HG03342 (cell line): ENCODE results near the gene ANKFN1.

ENCODE experiments used
- ATAC-seq: cut with Tn5 transposase; IDR thresholded peaks from one replicate; pipeline ENCODE4 v1.9.1; 2021; ENCODE audit warnings: mild to moderate bottlenecking, moderate library complexity; ENCODE audit not compliant: unreplicated experiment

ANKFN1 gene

DNA sequence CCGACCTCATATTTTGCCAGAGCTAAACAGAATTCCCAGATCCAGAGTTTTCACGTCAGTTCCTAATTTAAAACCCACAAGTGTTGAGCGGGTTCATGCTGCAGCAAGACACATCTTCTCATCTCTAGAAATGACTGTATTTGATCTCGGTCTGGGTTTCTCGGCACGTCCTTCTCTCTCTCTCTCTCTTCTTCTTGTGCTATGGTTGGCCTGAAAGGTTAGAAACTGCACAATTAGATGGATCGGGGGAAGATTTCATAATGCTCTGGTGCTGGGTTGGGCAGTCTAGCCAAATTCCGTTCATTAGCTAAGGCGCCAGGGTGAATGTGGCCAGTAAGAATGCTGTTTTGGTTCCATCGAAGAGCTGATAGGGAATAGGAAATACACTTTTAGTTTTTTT is 281.3 kb downstream of the ANKFN1 start:
- ATAC-seq, result no peak

DNA sequence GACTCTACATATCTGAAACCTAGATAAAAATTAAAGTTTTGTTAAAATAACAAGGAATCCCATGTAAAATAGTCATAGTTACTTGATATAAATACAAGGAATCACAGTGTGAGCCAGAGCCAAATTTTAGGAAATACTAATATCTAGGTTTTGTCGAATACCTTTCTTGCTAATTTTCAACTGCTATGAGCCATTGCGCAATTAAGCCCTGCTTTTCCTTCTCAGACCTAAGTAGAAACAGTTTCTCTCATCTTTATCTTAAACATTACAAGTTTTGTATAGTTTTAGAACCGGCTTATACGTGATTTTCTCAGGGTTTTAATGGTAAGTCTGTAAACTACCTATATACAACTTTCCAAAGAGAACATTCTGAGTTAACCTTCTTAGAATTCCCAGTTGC is 282.9 kb downstream of the ANKFN1 start:
- ATAC-seq, result no peak

DNA sequence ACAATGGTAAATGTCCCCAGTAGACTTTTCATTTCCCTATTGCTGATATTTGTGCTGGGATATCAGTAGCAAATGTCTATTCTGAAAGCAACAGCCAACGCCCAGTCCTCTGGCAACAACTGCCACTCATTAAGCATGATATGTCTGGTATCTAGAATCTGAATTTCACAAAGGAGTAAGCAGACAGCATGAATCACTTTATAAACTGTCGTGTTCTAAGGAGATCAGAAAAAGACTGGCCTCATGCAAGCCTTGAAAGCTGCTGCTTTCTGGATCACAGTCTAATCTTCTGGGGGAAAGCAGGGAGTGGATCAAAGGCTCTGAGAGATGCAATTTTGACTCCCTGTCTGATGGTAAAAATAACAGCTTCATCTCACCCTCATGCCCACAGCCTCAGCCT is 287.1 kb downstream of the ANKFN1 start:
- no peak for ATAC-seq

DNA sequence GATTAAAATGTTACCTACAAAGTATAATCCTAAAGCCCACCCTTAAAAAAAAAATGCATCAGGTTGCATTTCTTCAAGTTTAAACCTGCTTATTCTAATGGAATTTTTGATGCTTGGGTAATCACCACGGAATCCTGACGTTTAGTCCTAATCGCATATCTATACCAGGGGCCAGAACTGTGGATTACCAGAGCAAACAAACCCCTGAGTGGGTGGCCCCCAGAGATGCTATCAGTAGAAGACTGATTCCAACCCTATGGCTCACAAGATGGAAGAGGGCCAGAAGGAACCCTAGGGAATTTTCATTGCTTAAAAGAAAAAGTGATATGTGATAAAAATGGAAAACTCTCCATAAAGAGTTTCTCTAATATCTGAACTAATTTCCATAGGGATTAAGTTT is 288.0 kb downstream of the ANKFN1 start:
- ATAC-seq, result no peak

DNA sequence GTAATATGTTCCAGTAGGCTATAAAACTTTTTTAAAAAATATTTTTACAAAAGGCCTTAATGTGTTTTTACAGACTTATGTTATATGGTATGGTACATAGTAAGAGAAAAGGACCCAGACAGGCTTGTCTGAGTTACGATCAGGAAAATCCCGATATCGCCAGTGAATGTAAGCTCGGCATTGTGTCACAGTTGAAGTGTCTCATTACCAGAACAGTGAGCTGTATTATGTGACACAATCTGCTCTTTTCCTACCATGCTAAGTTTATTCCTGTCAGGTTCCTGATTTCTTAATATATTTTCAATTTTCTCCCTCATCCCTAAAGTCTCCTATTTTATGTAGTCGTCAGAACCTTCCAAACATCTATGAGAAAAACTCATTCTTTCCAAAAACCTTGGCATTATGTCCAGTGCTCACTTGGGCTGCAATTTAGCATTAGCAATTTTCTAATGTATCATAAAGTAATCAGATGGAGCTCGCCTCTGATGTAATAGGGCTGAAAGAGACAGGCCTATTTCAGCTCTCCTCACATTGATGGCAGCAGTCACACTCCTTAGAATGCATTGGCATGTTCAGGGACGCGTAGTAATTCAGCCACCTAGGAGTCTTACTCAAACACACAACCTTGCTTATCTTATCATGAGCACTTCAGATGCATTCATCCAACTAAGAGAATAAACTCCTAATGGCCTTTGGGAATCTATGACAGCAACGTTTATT is 292.6 kb downstream of the ANKFN1 start:
- no peak for ATAC-seq

DNA sequence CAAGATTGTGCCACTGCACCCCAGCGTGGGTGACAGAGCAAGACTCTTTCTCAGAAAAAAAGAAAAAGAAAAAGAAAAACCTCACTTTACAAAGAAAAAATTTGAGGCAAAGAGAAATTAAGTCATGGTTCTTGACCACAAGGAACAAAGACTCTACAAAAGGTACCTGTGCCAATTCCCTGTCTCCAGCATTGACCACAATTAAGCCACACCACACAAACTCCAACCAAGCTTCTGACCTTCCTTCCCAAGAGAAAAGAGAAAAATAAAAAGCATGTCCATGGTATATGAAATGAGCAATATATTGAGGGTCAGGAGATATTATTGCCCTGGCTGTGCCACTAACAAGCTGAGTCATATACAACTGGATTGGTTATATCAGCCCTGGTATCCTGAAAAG is 293.9 kb downstream of the ANKFN1 start:
- no peak for ATAC-seq

DNA sequence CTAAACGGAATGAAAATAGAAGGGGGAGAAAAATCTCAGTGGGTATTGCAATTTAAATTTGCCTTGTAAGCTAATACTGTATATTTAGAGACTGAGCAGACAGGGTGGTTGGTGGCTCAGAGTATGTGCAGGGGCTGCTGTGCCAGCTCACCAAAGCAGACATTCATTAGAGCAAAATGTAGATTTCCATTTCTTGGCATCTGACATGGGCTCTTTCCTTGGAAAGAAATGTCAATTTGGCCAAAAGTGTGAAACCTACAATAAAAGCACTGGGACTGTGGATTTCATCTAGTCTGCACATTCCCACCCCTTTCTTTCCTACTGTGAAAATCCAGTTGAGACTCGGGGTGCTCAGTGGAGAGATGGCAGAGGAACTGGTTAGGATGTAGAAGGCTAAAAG is 295.1 kb downstream of the ANKFN1 start:
- no peak for ATAC-seq

DNA sequence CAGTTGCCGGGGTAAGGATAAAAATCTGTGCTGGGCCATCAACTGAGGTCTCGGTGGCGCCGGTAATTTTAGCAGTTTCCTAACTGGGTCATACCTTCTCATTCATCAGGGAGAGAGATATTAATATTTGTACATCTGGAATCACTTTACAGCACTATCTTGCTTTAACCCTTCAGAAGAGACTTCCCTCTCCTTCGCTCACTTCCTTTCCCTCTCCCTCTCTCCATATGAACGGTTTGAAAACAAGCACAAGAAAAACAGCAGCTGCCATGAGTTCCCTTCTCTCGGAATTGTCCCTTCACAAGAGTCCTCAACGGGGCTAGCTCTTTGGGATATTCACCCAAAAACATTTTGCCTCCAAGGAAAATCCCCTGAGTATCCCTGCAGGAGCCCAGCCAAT is 295.9 kb downstream of the ANKFN1 start:
- no peak for ATAC-seq

DNA sequence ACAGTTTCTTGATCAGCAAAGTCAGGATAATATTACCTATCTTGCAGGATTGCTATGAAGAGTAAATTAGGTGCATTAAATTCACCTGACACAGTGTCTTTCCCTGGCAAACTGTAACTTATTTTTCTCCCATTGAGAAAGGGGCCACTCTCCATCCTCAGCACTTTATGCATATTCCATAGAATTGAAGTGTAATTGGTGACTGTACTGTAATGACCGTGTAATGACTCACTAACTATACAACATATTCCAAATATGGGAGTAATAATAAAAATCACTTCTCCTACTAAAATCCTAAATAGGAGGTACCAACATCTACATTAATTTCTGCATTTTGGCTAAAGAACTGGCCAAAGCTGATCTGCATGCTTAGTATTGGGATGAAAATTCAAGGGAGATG is 298.4 kb downstream of the ANKFN1 start:
- no peak for ATAC-seq

DNA sequence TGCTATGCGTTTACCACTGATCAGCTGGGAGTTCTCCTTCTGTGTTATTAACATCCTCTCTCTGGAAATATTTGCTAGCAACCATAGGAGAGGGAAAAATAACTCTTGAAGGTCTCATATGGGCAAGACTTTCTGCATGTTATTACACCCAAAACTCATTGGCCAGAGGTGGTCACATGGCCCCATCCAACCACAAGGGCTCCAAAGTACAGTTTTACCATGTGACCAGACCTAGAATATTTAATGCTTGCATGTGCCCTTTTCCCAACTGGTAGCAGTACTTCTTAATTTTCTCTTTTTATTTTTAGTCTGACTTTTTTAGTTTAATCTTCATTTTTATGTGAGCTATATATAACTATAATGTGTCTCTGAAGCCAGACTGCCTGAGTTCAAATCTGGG is 299.2 kb downstream of the ANKFN1 start:
- ATAC-seq, result no peak

DNA sequence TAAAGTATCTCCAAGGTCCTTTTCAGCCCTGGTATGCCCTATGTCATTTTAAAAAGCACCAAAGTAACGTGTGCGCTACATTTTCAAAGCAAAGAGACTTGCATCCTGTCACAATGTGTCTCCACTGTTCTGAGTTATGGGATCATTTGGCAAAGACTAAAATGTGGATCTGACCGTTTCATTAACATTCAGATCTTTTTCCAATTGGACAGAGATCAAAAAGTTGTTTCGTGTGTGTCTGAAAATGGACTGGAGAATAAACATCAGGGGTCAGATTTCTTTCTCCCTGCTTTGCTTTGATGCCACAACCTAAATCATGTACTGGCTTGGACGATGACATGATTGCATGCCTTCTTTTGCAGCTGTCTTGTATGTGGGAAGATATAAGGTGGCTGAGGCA is 304.2 kb downstream of the ANKFN1 start:
- ATAC-seq, result no peak

DNA sequence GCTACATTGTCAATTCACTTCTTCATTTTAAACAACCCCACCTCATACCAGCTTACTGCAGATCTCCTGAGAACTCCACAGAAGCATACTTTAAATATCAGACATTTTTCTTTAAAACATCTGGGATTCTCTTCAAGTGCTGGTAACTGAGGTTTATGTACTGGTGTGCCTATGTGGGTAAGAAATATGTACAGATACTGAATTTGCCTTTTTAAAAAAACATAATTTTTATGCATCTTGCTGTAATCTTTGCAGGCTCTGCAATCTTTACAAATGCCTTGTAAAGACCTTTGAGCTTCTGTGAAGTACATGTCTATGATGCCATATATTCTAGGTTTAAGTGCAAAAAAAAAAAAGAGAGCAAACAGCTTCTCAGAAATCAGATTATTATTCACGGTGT is 312.6 kb downstream of the ANKFN1 start:
- ATAC-seq, result no peak

DNA sequence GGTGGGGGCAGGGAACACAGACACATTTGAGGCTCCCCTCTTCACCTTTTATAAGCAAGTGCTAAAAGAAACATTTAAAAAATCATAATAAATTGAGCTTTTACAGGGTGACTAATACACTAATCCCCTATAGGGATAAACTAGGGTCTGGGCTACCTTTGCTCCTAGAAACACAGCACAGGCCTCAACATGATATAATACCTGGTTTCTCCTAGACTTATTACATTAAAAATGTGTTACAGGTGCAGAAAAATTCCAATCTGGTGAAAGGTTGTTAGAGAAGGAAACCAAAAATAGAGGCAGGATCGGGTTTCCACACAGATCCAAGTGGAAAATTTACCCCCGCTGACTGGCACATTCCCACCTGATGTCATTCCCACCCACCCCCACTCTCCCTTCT is 315.6 kb downstream of the ANKFN1 start:
- no peak for ATAC-seq

DNA sequence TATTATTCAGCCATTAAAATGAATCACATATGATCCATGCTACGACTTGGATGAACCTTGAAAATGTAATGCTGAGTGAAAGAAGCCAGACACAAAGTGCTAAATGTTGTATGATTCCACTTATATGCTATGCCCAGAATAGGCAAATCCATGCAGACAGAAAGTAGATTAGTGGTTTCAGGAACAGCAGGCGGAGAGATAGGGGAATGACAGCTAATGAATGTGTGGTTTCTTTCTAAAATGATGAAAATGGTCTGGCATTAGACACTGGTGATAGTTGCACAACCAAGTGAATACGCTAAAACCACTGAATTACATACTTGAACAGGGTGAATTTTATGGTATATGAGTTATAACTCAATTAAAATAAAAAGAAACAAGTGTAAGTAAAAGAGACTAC is 318.4 kb downstream of the ANKFN1 start:
- no peak for ATAC-seq

DNA sequence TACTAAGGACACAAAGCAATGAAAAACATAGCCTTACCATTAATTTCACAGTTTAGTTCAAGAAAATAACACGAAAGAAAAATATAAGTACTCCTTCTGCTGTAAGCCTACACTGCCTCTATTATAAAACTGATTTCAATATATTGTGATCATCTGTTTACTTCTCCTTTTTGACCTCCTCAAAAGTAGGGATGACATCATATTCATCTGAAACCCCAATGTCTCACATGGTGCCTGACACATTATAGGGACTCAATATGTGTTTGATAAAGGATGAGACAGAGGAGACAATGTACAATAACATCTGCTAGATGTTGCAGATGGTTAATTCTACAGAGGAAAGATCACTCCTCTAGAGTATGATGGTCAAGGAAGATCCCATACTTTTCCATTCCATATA is 321.8 kb downstream of the ANKFN1 start:
- no peak for ATAC-seq

DNA sequence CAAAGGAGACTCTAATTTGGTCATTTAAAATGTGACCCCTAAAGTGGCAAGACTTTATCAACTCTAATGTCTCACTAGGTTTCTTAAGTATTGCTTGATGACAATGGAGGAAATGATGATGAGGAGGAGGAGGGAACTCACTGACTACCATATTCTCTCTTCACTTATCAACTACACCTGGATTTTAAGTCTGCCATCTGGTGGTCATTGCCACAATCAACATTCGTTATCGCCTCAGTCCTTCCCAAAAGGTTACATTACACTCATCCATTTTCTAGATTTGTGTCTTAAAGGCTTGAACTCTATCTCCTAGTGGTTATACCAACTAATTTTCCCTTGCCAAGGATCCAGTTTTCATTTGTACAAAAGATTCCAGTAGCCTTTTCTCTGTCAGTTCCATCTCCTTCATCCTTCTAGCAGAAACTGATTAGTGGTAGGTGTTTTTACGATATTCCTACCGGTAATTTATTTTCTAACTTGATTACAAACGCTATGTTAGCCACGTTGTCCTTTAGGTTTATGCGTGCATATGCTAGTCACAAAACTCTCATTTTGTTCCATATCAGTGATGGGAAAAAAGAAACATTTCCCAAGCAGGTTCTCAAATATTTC is 325.7 kb downstream of the ANKFN1 start:
- ATAC-seq, result no peak

DNA sequence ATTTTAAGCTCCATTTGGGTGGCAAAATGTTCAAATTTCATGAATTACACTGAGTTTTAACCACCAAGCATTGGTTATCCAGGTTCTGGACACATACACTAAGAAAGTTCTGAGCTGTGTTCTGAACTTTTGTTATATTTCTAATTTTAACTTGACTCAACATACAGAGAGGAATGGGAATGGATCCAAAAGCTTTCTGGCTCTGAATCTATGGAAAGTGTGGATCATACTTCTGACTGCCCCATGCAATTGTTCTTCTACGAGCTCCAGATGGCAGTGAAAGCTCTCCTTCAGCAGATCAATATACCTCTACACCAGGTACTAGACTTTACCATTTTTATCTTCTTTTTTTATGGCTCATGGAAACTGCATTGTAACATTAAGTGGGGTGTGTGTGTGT is 327.2 kb downstream of the ANKFN1 start:
- ATAC-seq, result no peak

DNA sequence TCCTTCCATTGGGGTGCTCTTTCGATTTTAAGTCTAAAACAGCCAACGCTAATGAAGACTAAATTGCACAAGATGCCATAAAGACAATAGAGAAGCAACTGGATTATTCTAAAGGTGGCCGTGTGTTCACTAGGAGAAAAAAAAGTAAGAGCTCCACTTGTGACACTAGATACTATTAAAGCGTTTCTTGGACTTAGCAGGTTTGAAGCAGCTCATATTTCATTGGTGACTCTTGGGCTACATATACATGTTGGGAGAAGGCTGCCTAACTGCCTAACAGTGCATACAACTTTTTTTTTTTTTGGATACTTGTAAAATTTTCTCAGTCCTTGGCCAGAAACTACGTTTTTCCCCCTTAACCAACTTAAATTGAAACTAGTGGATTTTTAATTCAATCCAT is 328.4 kb downstream of the ANKFN1 start:
- no peak for ATAC-seq

DNA sequence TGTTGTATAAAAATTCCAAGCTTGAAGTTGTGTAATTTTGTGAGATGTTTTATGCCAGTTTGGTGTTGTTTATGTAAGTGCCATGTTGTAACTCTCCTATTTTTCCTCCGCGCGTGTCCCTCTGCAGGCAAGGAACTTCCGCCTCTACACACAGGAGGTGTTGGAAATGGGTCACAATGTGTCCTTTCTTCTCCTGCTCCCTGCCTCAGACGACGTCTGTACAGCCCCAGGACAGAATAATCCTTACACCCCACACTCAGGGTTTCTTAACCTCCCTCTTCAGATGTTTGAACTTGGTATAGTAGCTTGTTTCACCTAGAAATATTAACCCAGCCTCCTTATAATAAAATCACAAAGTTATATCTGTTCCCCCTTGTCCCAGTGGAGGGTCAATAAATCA is 329.0 kb downstream of the ANKFN1 start:
- ATAC-seq, result no peak

DNA sequence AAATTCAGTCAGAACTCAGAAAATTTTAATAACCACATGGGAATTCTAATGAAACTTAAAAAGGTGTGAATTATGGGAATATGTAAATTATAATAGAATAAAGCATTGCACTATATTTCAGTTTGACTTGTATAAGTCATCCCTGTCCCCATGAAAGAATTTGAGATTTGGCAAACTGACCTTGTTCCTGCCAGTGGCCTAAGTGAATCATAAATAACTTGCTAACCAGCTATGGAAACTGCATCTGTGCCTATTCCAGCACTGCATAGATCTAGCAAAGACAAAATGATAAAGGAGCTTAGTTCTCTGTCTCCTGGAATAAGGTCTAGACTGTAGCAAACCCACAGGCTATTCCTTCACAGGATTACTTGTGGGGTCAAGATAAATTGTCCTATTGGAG is 333.5 kb downstream of the ANKFN1 start:
- no peak for ATAC-seq

DNA sequence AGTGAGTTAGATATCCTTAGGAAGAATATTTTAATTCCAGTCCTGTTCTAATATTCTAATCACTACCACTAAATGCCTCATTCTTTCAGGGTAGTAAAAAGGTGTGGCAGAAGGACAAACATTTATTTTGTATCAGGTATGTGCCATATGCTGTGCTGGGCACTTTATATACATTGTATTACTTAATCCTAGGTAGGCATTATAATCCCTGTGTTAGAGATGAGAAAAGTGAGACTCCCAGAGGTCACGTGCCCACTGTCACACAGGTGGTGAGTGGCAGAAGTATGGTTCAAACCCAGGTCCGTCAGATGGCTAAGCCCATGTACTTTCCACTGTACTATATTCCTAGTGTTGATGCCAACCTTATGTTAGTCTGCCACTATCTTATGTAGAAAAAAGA is 335.5 kb downstream of the ANKFN1 start:
- ATAC-seq, result no peak

DNA sequence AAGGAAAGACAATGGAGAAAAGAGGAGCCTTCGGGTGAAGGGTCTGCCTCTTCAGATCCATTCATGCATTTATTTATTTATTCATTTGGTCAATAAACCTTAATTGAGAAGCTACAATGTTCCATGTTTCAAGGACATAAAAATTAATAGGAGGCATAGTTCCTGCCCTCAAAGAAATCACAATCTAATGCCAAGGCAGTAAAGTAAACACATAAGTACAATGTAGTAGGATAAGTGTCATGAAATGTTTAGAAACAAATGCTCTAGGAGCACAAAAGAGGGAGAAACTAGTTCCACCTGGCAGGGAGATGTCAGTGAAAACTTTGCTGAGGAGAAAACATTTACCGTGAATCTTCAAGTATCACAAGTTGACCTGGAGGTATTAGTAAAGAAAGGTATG is 336.7 kb downstream of the ANKFN1 start:
- no peak for ATAC-seq

DNA sequence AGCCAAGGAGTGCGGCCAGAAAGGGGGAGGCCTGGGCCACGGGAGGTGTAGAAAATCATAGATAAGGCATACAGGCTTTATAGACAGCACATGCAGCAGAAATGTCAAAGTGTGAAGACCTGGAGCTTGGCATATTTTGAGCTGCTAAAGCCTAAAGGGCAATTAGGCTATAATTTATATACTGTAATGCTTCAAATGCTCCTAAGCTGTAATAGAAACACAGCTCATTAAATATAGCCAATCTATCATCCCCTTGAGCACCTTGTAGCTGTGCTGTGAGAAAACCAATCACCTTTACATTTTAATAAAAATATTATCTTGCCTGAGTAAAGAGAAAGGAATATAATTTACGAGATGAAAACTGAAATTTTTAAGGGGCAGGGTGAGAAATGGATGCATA is 342.3 kb downstream of the ANKFN1 start:
- no peak for ATAC-seq
